Epithelial cell of proximal tubule (primary cell): ENCODE results near the gene SLC17A3. TPM values are rescaled to one million over a fixed set of nuclear protein-coding genes. Genes with fewer than 3 reads are reported as not detected.

Experiments
- DNase-seq: peaks from one replicate; pipeline ENCODE4 v3.0.0-alpha.2; 2011; ENCODE audit warnings: low read depth
- H3K4me3 ChIP-seq: 2 replicates; pipeline ENCODE4 v1.5.1; 2011; ENCODE audit warnings: low read depth, mild to moderate bottlenecking, low read length
- CTCF ChIP-seq: conservative IDR thresholded peaks from 2 replicates; pipeline ENCODE4 v1.5.1; 2012; ENCODE audit warnings: low read depth, mild to moderate bottlenecking, low read length
- total RNA-seq: library from RNA; depleted of rRNA; stranded (reverse); fragments of >200 nt; gene quantifications from 2 replicates; pipeline ENCODE4 v1.2.3, GENCODE V29; 2015

SLC17A3 gene
- total RNA-seq, 1 donor from 2014 or later, result not detected

GRCh38 chr6:25899580-25900408 is 25.8 kb upstream of the SLC17A3 start:
- peak; percentile 94 for DNase-seq
- no peak overlapping the region for H3K4me3 ChIP-seq
- no peak for TF ChIP-seq CTCF

DNA sequence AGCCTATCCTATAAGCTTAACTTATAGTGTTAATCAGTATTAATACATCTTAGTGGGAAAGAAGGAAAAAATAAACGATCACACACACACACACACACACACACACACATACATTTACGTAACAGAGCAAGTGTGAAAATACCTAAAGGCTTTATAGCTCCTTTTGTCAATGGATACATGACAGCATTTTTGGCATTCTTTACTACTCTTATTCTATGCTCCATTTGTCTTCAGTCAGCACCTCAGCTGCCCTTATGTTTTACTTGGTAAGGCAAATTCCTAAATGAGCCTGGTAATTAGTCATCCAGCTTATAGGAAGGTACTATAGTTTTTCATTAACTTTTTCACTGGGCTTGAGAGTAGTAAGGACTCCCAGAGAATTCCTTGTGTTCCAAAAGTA is 25.1 kb upstream of the SLC17A3 start:
- no peak for TF ChIP-seq CTCF
- DNase-seq, result peak; percentile 96
- no peak overlapping the region for H3K4me3 ChIP-seq

DNA sequence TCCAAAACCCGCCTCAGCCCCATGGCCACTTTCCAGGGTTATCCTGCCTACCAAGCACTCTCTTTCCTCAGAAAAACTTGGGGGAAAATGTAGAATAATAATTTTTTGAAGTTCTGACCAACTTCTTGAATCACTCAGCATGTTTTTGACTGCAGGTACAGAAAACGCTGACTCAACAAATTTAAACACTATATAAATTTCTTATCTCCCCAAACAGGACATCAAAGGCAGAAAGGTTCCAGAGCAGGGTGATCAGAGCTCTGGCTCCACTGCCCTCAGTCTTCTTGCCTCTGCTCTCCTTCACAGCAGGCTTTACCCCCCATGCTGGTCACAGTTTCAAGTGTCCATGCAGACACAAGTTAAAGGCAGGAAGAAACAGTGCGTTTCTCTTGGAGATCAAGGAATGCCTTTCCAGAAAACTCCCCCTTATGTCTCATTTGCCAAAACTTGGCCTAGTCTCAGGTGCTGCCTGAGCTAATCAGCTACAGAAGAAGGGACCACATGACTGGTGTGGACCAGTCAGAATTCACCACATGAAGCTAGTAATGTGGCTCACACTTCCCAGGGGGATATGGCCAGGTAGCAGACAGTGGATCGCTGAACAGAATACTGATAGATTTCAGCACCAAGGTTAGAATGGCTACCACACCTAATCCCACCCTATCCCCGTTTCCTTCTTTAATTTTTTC is 24.4 kb upstream of the SLC17A3 start:
- no peak for DNase-seq
- H3K4me3 ChIP-seq, result no peak overlapping the region
- no peak for TF ChIP-seq CTCF

GRCh38 chr6:25896252-25896651 is 22.2 kb upstream of the SLC17A3 start:
- DNase-seq, result no peak

DNA sequence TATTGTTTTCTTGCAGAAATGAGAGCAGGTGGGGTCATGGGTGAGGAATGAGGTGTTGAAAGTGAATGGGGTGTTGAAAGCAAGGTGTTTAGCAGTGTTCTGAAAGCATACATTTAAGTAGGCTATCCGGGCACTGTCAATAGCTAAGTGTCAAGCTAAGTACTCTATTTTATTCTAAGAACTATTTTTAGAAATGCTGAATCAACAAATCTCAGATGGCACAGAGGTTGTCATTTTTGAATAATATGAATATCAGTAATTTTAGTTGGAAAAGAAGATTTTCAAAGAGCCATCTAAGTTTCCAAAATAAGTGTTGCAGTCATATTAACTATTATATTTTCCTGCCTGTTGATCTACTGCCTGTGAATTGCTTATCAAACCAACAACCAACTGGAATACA is 21.7 kb upstream of the SLC17A3 start:
- H3K4me3 ChIP-seq, result no peak overlapping the region
- DNase-seq, result no peak
- TF ChIP-seq CTCF, result no peak

More at GRCh38 chr6:25896252-25896651, 22.2 kb upstream of the SLC17A3 start:
- no peak for TF ChIP-seq CTCF
- no peak overlapping the region for H3K4me3 ChIP-seq

GRCh38 chr6:25893778-25894177 is 19.7 kb upstream of the SLC17A3 start:
- no peak overlapping the region for H3K4me3 ChIP-seq
- no peak for TF ChIP-seq CTCF
- DNase-seq, result no peak

DNA sequence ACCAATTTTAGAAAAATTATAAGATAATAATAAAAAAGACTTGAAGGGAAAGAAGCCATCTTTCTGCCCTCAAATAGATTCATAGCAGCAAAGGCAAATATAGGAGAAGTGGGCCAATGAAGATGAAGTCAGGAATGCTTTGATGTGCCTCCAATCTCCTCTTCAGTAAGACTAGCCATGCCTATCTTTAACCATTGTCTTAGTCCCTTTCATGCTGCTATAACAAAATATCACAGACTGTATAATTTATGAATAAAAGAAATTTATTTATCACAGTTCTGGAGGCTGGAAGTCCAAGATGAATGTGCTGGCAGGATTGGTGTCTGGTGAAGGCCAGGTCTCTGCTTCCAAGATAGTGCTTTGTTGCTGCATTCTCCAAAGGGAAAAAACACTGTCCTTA is 18.8 kb upstream of the SLC17A3 start:
- no peak overlapping the region for H3K4me3 ChIP-seq
- TF ChIP-seq CTCF, result no peak
- no peak for DNase-seq
